ENCODE data around the gene OR2J2.

DNA sequence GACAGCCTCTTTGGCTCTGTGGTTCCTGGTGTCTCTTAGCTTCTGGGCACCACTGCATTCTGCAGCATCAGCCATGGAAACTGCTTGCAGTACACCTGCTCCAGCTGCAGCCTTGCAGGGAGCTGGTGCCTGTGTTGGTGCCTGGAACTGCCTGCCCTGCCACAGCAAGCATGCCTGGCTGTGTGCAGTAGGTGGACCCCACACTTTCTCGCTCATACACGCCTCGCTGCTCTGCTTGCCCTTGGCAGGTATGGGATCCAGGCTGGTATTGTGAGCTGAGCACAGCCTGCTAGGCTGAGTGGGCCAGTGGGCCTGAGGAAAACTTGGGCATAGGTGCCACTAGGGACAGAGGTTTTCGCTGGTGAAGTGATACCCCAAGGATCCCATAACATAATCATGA, 40.1 kb upstream of the OR2J2 start:
- TF ChIP-seq, protein P1, sequence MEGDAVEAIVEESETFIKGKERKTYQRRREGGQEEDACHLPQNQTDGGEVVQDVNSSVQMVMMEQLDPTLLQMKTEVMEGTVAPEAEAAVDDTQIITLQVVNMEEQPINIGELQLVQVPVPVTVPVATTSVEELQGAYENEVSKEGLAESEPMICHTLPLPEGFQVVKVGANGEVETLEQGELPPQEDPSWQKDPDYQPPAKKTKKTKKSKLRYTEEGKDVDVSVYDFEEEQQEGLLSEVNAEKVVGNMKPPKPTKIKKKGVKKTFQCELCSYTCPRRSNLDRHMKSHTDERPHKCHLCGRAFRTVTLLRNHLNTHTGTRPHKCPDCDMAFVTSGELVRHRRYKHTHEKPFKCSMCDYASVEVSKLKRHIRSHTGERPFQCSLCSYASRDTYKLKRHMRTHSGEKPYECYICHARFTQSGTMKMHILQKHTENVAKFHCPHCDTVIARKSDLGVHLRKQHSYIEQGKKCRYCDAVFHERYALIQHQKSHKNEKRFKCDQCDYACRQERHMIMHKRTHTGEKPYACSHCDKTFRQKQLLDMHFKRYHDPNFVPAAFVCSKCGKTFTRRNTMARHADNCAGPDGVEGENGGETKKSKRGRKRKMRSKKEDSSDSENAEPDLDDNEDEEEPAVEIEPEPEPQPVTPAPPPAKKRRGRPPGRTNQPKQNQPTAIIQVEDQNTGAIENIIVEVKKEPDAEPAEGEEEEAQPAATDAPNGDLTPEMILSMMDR (IDR thresholded peaks at IDR 0.05 in 2 of 3, conservative IDR thresholded peaks at IDR 0.05 in 1 of 3; ENCODE audit: insufficient read depth in 2 of 3, low read depth in 1 of 3, low read length in 3 of 3), result no peak
- no peak for TF ChIP-seq RAD21 (CRISPR knock-in tag; conservative IDR thresholded peaks at IDR 0.05 in 1 of 2, IDR thresholded peaks at IDR 0.05 in 1 of 2)
- TF ChIP-seq, protein P2, sequence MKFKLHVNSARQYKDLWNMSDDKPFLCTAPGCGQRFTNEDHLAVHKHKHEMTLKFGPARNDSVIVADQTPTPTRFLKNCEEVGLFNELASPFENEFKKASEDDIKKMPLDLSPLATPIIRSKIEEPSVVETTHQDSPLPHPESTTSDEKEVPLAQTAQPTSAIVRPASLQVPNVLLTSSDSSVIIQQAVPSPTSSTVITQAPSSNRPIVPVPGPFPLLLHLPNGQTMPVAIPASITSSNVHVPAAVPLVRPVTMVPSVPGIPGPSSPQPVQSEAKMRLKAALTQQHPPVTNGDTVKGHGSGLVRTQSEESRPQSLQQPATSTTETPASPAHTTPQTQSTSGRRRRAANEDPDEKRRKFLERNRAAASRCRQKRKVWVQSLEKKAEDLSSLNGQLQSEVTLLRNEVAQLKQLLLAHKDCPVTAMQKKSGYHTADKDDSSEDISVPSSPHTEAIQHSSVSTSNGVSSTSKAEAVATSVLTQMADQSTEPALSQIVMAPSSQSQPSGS (CRISPR knock-in tag; IDR thresholded peaks at IDR 0.05), result no peak
- no peak for TF ChIP-seq PURB (CRISPR knock-in tag; IDR thresholded peaks at IDR 0.05; ENCODE audit: low read depth)
- no peak for TF ChIP-seq CREM (IDR thresholded peaks at IDR 0.05; ENCODE audit: low read depth)
- no peak for TF ChIP-seq POLR2AphosphoS2 (IDR thresholded peaks at IDR 0.05; ENCODE audit: low read length)
- TF ChIP-seq FOSL1 (tag; conservative IDR thresholded peaks at IDR 0.05), result no peak
- TF ChIP-seq CBFA2T2 (conservative IDR thresholded peaks at IDR 0.05), result no peak
- TF ChIP-seq LEF1 (IDR thresholded peaks at IDR 0.05), result no peak
- TF ChIP-seq POLR2AphosphoS5 (IDR thresholded peaks at IDR 0.05; ENCODE audit: control insufficient read depth, insufficient read depth, low read depth, low read length), result no peak
- TF ChIP-seq, protein P3, sequence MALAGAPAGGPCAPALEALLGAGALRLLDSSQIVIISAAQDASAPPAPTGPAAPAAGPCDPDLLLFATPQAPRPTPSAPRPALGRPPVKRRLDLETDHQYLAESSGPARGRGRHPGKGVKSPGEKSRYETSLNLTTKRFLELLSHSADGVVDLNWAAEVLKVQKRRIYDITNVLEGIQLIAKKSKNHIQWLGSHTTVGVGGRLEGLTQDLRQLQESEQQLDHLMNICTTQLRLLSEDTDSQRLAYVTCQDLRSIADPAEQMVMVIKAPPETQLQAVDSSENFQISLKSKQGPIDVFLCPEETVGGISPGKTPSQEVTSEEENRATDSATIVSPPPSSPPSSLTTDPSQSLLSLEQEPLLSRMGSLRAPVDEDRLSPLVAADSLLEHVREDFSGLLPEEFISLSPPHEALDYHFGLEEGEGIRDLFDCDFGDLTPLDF (CRISPR knock-in tag; IDR thresholded peaks at IDR 0.05), result no peak
